DMS53 (cell line): ENCODE data around the gene TNFRSF19.

Source experiments
- DNase-seq: peaks from one replicate; lab custom pipeline; 2025; lab: John Stamatoyannopoulos, UW

The TNFRSF19 gene

DNA sequence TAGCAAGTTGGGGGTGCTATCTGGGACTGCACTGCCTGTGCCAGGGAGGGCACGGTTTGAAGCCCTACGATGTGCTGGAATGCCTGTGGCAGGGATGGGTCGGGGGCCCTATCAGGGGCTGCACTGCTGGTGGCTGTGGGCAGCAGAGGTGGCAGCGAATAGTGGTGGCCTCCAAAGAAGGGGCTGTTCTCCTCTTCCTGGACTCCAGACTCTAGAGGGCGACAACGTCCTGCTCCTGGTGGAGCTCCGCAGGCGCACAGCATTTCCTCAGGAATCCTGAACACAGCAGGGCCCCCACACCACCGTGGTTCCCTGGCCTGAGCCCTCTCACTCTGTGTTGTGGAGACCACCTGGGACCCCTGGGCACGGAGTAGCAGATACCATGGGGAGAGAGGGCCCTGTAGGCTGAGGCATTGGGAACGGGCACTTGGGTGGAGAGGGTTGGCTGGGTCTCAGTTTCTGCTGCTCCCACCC, 145.6 kb downstream of the TNFRSF19 start:
- DNase-seq: peak; percentile 89

- peak; percentile 65 for DNase-seq
Observed at GRCh38 chr13:23716401-23716800, 146.2 kb downstream of the TNFRSF19 start.

GRCh38 chr13:23718996-23719395, 148.8 kb downstream of the TNFRSF19 start:
- DNase-seq: peak; percentile 71

- no peak for DNase-seq
Observed at GRCh38 chr13:23722726-23723453, 152.7 kb downstream of the TNFRSF19 start.

DNA sequence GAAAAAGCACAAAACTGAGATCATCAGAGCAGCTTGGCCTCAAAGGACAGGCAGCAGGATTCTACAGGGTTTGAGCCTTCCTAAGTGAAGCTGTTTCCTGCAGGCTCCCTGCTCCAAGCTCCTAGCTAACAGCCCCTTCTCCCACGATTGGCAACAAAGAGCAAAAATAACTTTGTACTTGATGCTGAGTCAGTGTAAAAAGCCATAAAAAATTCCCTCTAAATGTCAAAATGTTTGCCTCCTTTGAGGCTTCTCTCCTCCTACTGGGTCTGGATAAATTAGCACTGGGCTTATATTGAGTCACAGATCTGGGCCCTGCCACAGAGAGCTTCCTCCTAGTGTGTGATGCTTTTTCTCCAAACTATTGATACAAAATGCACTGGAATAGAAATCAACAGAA, 153.3 kb downstream of the TNFRSF19 start:
- DNase-seq: peak; percentile 20

DNA sequence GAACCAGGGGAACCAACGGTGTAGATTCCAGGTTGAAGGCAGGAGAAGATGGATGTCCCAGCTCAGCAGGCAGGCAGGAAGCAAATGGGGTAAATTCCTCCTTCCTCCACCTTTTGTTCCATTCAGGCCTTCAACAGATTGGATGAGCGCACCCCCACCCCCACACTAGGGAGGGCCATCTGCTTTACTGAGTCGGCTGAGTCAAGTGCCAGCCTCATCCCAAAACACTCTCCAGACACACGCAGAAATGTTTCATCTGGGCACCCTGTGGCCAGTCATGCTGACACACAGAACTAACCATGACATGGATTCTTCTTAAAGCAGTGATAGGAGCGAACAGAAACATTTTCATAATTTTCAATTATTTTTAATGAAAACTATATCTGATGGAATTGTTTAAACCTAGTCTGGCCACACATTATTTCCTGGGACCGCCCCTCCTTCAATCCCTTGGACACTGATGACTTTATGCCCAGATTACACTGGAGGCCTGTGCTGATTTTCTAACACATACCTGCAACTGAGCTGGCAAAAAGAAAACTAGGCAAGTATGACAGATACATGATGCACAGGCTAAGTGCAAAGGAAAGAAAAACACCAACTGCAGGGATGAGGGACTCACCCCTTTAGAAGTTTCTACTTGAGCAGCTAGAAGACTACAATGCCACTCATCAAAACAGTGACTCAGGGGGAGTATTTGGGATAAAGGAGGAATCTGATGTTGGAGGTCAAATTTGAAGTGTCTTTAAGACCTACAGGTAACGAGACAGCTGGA, 154.2 kb downstream of the TNFRSF19 start:
- peak; percentile 73 for DNase-seq
